Renal cortical epithelial cell (primary cell): ENCODE data around the gene KRTAP5-9. TPM values are rescaled to one million over a fixed set of nuclear protein-coding genes. Genes with fewer than 3 reads are reported as not detected.
"Not testable (repeated sequence)": the region's sequence is repeated elsewhere in the genome, so short reads cannot be mapped to it uniquely, and the experiment has no call there.

ENCODE experiments used
- DNase-seq: peaks from one replicate; pipeline ENCODE4 v3.0.0-alpha.2; 2011; ENCODE audit warnings: low read depth
- total RNA-seq: library from RNA; depleted of rRNA; stranded (reverse); fragments of >200 nt; gene quantifications from 2 replicates; pipeline ENCODE4 v1.2.3, GENCODE V29; 2014

Gene KRTAP5-9
- total RNA-seq, 1 donor from 2014 or later = not detected

DNA sequence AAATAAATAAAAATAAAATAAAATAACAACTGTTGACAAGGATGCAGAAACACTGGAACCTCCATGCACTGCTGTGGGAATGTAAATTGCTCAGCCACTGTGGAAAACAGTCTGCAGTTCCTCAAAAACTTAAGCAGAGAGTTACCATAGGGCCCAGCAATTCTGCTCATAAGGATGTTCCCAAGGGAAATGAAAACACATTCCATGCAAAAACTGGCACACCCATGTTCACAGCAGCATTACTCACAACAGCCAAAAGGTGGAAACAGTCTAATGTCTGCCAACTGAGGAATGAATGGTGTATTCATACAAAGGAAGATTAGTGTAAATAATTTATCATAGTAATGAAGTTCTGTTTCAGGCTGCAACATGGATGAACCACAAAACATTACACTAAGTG, 13.9 kb downstream of the KRTAP5-9 start:
- no peak for DNase-seq

DNA sequence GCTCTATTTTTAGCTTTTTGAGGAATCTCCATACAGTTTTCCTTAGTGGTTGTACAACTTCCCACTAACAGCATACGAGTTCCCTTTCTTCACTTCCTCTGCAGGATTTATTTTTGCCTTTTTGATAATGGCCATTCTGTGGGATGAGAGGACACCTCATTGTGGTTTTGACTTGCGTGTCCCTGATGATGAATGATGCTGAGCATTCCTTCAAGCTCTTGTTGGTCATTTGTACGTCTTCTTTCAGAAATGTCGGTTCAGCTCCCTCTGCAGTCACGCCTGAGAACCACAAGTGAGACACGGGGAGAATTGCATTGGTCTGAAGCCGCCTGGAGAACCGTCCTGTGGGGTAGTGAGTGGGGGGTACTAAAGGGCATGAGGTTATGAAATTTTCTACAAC, 15.2 kb downstream of the KRTAP5-9 start:
- peak; percentile 44 for DNase-seq

DNA sequence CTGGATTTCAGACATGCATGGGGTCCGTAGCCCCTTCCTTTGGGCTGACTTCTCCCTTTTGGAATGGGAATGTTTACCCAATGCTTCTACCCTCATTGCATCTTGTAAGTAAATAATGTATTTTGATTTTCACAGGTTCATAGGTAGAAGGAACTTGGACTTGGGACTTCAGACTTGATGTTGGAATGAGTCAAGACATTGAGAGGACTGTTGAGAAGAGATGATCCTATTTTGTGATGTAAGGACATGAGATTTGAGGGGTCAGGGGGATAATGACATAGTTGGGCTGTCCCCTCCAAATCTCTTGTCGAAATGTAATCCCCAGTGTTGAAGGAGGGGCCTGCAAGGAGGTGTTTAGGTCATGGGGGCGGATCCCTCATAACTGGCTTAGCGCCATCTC, 16.2 kb downstream of the KRTAP5-9 start:
- DNase-seq = no peak

DNA sequence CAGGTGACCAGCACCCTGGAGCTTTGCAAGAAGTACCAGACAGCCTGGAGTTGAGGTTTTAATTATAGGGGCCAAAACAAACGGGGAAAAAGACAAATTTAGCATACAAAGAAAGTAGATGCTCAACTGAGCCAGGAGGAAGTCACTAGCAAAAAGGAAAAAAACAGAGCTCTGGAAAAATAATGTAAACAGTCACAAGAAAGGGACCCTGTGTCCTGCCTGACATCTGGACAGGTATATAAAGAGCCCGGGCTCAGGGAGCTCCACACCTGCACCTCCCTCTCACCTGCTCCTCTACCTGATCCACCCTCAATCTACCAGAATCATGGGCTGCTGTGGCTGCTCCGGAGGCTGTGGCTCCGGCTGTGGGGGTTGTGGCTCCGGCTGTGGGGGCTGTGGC, 17.0 kb downstream of the KRTAP5-9 start, which contains the start of gene KRTAP5-10:
TSS of gene KRTAP5-10 (plus strand) at position 301 of the 400 bp plus-strand sequence. CDS start at position 326, 25 bp downstream.
- no peak for DNase-seq

- DNase-seq = no peak
These were observed 17.9 kb downstream of the KRTAP5-9 start for GRCh38 chr11:71566081-71566620.

DNA sequence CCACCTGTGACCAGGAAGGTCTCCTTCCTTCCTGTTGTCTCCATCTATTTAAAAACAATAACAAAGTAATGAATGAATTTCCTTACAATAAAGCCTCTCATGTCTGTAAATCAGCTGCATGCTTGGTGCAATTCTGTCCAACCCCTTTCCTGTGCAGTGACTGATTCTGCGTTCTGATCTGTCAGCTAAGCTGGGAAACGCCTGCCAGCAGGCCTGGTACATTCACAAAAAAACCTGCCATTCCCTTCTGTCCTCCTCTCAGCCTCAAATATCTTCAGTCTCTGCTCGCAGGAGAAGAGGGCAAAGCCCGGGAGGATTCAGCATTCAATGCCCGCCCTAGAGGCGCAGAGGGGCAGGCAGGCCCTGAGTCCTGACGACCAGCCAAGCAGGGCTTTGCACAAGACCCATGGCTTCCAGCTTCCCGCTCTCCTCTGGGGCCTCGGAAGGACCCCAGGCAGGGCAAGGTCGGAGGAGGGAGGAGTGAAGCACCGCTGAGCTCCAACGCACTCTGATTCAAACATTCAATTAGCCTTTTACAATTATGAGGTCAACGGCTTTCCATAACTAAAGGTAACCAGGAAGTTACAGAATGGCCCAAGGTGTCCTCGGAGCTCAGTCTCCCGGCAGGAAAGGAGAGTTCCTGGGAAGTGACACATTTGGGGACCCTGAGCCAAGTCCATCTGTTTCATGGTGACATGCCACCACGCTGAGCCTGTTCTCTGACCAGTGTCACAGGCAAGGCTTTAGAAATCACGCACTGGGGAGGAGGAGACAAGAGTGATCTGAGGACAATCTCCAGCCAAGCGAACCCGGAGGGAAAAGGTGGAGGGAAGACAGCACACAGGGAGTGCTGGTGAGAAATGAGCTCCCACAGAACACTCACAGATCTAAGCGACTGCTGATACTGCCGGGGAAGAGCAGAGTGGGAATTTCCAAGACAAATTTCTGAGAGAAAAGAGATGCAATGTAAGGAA, 18.7 kb downstream of the KRTAP5-9 start:
- DNase-seq = not testable (repeated sequence)

DNA sequence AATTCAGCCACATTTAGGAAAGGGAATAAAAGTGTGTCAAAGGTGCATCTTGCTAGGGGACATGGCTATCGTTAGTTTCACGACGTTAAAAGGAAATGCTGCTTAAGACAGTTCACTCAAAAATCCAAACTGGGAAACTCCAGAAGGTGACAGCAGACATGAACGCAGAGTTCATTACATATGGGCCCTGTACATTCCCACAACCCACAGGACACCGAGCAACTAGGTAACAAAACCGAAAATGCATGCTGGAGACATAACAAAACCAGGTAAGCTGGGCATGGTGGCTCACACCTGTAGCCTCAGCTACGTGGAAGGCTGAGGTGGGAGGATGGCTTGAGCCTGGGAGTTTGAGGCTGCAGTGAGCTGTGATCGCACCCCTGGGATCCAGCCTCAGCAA, 19.4 kb downstream of the KRTAP5-9 start:
- not testable (repeated sequence) for DNase-seq

GRCh38 chr11:71568704-71569349, 20.6 kb downstream of the KRTAP5-9 start:
- DNase-seq = no peak

GRCh38 chr11:71571101-71571850, 23.1 kb downstream of the KRTAP5-9 start:
- DNase-seq = not testable (repeated sequence)

DNA sequence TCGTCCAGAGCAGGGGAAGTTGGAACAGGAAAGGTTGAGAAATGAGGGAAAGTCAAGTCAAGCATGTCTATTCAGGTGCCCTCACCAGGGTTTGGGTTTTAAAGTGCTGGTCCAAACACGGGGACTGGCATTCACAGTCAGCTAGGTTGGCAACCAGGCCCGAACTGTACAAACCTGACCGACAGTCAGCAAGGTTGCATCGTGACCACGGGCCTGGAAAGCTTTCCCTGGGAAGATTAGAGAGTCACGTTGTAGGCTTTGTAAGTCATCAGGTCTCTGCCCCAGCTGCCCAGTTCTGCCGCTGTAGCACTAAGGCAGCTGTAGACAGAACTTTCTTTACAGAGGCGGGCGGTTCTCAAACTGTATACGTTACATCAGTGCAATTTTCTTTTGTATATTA, 24.6 kb downstream of the KRTAP5-9 start:
- no peak for DNase-seq

- DNase-seq = no peak
These were observed 26.2 kb downstream of the KRTAP5-9 start for GRCh38 chr11:71574418-71574817.

DNA sequence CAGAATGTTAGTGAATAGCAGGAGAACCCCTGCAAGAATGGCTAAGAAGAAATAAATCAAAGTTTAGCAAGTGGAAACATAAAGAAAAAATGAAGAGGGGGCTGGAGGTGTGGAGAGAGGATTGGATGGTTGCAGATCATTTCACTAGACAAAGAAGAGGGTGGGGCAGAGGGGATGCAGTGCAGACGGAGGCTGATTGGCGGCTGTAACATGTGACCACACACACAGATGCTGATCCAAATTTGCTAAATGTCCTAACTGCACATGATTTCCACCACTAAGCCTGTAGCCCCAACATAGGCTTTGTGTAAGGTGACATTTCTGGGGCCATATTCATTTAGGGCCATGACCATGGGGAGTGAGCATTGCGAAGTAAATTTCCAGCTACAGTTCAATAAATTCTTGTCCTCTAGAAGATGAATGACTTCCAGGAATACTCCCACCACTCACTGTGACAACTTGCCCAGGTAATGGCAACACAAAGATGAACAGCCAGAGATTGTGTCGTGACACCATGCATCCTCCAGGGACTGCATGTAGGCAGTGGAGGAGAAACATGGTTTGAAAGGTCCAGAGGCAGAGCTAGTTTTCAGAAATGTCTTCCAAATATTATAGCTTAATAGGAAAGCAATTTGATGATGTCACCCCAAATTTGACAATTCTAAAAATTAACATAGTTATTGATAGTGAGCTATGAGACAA, 27.7 kb downstream of the KRTAP5-9 start:
- no peak for DNase-seq

GRCh38 chr11:71576688-71577465, 28.7 kb downstream of the KRTAP5-9 start:
- not testable (repeated sequence) for DNase-seq

DNA sequence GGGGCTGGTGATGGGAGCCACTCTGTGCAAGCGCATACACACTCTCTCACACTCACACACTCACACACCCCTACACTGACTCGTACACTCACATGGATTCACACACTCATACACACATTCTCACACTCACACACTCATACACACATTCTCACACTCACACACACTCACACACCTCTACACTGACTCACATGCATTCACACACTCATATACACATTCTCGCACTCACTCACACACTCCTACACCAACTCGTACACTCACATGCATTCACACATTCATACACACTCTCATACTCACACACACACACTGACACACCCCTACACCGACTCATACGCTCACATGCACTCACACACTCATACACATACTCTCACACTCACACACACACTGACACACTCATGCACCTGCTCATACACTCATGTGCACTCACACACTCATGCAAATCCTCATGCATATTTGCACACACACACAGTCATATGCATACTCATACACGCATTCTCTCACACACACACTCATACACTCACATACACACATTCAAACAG, 29.3 kb downstream of the KRTAP5-9 start:
- no peak for DNase-seq

- DNase-seq = not testable (repeated sequence)
These were observed 31.3 kb downstream of the KRTAP5-9 start for GRCh38 chr11:71579513-71579912.

DNA sequence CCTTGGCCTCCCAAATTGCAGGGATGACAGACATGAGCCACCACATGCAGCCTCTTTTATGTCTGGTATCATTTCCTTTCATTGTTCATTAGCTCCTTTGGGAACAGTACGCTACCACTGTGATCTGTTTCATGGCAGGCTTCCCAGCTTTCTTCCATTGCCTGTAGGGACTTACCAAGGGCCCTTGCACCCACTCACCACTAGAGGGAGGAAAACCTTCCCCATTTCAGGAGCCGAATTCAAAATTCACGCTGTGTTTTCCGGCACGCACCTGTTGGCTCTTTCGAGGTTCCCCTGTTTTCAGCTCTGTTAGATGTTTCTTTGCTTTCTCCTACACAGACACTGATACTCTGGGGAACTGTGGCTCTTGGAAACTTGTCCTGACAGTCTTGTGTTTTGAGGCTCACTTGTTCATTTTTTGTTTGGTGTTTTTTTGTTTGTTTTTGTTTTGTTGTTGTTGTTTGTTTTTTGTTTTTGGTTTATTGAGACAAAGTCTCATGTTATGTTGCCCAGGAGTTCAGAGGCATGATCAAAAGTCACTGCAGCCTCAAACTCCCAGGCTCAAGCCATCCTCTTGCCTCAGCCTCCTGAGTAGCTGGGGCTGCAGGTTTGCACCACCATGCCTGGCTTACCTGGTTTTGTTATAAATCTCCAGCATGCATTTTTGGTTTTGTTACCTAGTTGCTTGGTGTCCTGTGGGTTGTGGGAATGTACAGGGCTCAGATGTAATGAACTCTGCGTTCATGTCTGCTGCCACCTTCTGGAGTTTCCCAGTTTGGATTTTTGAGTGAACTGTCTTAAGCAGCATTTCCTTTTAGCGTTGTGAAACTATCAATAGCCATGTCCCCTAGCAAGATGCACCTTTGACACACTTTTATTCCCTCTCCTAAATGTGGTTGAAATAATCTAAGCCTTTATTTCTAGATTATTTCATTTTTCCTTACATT, 32.1 kb downstream of the KRTAP5-9 start:
- DNase-seq = peak; percentile 64

DNA sequence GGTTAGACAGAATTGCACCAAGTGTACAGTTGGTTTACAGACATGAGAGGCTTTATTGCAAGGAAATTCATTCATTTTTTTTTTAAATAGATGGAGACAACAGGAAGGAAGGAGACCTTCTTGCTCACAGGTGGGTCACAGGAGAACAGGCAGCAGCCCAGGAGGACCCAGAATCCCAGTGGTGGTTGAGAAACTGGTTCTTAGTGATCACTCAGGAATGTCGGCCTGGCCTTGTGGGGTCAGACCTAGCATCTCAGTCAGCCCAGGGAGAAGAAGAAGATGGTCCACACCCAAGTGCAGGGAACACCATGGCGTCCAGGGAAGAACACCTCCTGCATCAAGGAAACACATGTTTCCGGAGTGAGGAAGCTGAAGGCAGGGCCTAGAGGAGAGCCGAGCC, 33.6 kb downstream of the KRTAP5-9 start:
- DNase-seq = no peak

DNA sequence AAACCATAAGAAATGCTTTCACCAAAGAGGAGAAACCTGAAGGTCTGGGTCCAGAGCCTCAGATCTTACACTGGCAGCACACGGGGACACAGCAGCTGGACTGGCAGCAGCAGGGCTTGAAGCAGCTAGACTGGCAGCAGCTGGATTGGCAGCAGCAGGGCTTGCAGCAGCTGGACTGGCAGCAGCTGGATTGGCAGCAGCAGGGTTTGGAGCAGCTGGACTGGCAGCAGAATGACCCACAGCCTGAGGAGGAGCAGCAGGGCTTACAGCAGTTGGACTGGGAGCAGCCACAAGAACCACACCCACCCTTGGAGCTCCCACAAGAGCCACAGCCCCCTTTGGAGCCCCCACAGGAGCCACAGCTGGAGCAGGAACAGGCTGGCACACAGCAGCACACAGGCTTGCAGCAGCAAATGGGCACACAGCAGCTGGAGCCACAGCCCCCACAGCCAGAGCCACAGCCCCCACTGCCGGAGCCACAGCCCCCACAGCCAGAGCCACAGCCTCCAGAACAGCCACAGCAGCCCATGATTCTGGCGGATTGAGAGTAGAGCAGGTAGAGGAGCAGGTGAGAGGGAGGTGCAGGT, 34.2 kb downstream of the KRTAP5-9 start, which contains the start of gene KRTAP5-11:
TSS of gene KRTAP5-11 (minus strand) at position 567 of the 587 bp plus-strand sequence. CDS start at position 529, 38 bp downstream.
- no peak for DNase-seq
